SK-N-SH (cell line): ENCODE results near the gene TGFB2. TPM values are rescaled to one million over a fixed set of nuclear protein-coding genes. Genes with fewer than 3 reads are reported as not detected.

Experiments
- CTCF ChIA-PET: fragments of 300-600, 350-600 bp; formaldehyde crosslinking; extraction: SDS; loops from one replicate; lab custom pipeline; 2021; lab: Yijun Ruan, JAX
- POLR2A ChIA-PET: fragments of 350-600 bp; sonication (Branson Sonifier 250); formaldehyde crosslinking; extraction: SDS; loops from one replicate; lab custom pipeline; 2020; ENCODE audit warnings: antibody characterized with exemption, inconsistent platforms; lab: Yijun Ruan, JAX
- DNase-seq: peaks from one replicate; pipeline ENCODE4 v3.0.0; 2012
- H2AFZ ChIP-seq: fragments of 200-600 bp; sonication (generic); 2 replicates; pipeline ENCODE4 v1.8.1; 2016; ENCODE audit warnings: antibody characterized with exemption, mild to moderate bottlenecking, low read depth
- H3F3A ChIP-seq: fragments of 200-600 bp; sonication (generic); replicated peaks from 2 replicates; pipeline ENCODE3; 2016; ENCODE audit warnings: antibody characterized with exemption, mild to moderate bottlenecking; ENCODE audit not compliant: insufficient read depth
- H3K27ac ChIP-seq, 2 experiments: fragments of 200-500 bp in 1 of 2; fragments of 200-600 bp in 1 of 2; sonication (Bioruptor generic) in 1 of 2; sonication (generic), shearing (Covaris generic) in 1 of 2; 2 replicates each; pipeline versions ENCODE4 v1.5.1 to v1.6.1; 2014 to 2016; ENCODE audit warnings: low read depth in 2 of 2, inconsistent platforms in 1 of 2, low read length in 1 of 2, mild to moderate bottlenecking in 1 of 2, mixed read lengths in 1 of 2
- H3K27me3 ChIP-seq: fragments of 200-600 bp; sonication (generic), shearing (Covaris generic); 2 replicates; pipeline ENCODE4 v1.6.1; 2016; ENCODE audit warnings: mixed run types; ENCODE audit not compliant: insufficient read depth
- H3K36me3 ChIP-seq, 2 experiments: fragments of 200-500 bp in 1 of 2; fragments of 200-600 bp in 1 of 2; sonication (Bioruptor generic) in 1 of 2; sonication (generic) in 1 of 2; replicated peaks in 1 of 2; 2 replicates each; pipeline versions ENCODE3 to v1.5.1; 2014 to 2016; ENCODE audit warnings: low read length in 1 of 2, mild to moderate bottlenecking in 1 of 2; ENCODE audit not compliant: insufficient read depth in 2 of 2, control insufficient read depth in 1 of 2
- H3K4me1 ChIP-seq, 2 experiments: fragments of 200-500 bp in 1 of 2; fragments of 200-600 bp in 1 of 2; sonication (Bioruptor generic) in 1 of 2; sonication (generic), shearing (Covaris generic) in 1 of 2; 2 replicates each; pipeline versions ENCODE4 v1.5.1 to v1.6.1; 2014 to 2016; ENCODE audit warnings: low read depth in 1 of 2, low read length in 1 of 2, mixed run types in 1 of 2; ENCODE audit not compliant: insufficient read depth in 2 of 2, control insufficient read depth in 1 of 2
- H3K4me2 ChIP-seq: fragments of 200-600 bp; sonication (generic), shearing (Covaris generic); 2 replicates; pipeline ENCODE4 v1.6.1; 2017; ENCODE audit warnings: mixed run types
- H3K4me3 ChIP-seq, 2 experiments: fragments of 200-500 bp in 1 of 2; fragments of 200-600 bp in 1 of 2; sonication (Bioruptor generic) in 1 of 2; sonication (generic), shearing (Covaris generic) in 1 of 2; 2 replicates each; pipeline versions ENCODE4 v1.5.1 to v1.8.1; 2014 to 2016; ENCODE audit warnings: low read depth in 2 of 2, inconsistent platforms in 1 of 2, low read length in 1 of 2, mild to moderate bottlenecking in 1 of 2, mixed read lengths in 1 of 2, moderate library complexity in 1 of 2
- H3K79me2 ChIP-seq: fragments of 200-600 bp; sonication (generic); 2 replicates; pipeline ENCODE4 v1.8.1; 2017; ENCODE audit warnings: mild to moderate bottlenecking; ENCODE audit not compliant: insufficient read depth
- H3K9ac ChIP-seq: fragments of 200-600 bp; sonication (generic); 2 replicates; pipeline ENCODE4 v1.6.1; 2017; ENCODE audit warnings: mixed run types
- H3K9me2 ChIP-seq: fragments of 200-600 bp; sonication (generic); 2 replicates; pipeline ENCODE4 v1.6.1; 2017; ENCODE audit warnings: mixed run types
- H3K9me3 ChIP-seq: fragments of 200-600 bp; sonication (generic); 2 replicates; pipeline ENCODE4 v1.6.1; 2017; ENCODE audit warnings: mixed run types, mild to moderate bottlenecking, moderate library complexity
- H4K20me1 ChIP-seq: fragments of 200-600 bp; sonication (generic); 2 replicates; pipeline ENCODE4 v1.6.1; 2017; ENCODE audit warnings: mild to moderate bottlenecking, mixed run types; ENCODE audit not compliant: insufficient read depth
- CTCF ChIP-seq: fragments of 200-600 bp; sonication (generic); IDR thresholded peaks from 2 replicates; pipeline ENCODE4 v1.6.1; 2017; ENCODE audit warnings: antibody characterized with exemption, mild to moderate bottlenecking, moderate library complexity
- ELF1 ChIP-seq: IDR thresholded peaks from 2 replicates; pipeline ENCODE4 v1.4.0; 2012
- NFIC ChIP-seq: IDR thresholded peaks from 2 replicates; pipeline ENCODE4 v1.4.0; 2012; ENCODE audit warnings: borderline replicate concordance
- PBX3 ChIP-seq: IDR thresholded peaks from 2 replicates; pipeline ENCODE4; 2012
- RAD21 ChIP-seq: IDR thresholded peaks from 2 replicates; pipeline ENCODE4 v1.6.1; 2012; ENCODE audit warnings: mild to moderate bottlenecking, low read length
- REST ChIP-seq: IDR thresholded peaks from 2 replicates; pipeline ENCODE4 v1.6.1; 2012; ENCODE audit warnings: mild to moderate bottlenecking, low read depth, low read length, moderate library complexity
- RFX5 ChIP-seq: IDR thresholded peaks from 2 replicates; pipeline ENCODE4 v1.6.1; 2012; ENCODE audit warnings: mild to moderate bottlenecking, improper control_type of control experiment, low read length
- SMC3 ChIP-seq: IDR thresholded peaks from 2 replicates; pipeline ENCODE4 v1.6.1; 2012; ENCODE audit warnings: low read depth, low read length, improper control_type of control experiment
- TCF12 ChIP-seq: IDR thresholded peaks from 2 replicates; pipeline ENCODE4 v1.4.0; 2012
- ZBTB33 ChIP-seq: IDR thresholded peaks from 2 replicates; pipeline ENCODE4 v1.4.0; 2012; ENCODE audit warnings: low read depth, borderline replicate concordance
- WGBS: methylation state at CpG from one replicate; pipeline ENCODE4 v1.1.6; 2017; ENCODE audit warnings: low lambda C conversion rate; 5-methylcytosine and 5-hydroxymethylcytosine counted together
- polyA plus RNA-seq, 3 experiments: library from polyadenylated mRNA; depleted of rRNA; stranded (reverse); fragments of >200 nt; gene quantifications; 2 replicates each; pipeline ENCODE4 v1.2.3, GENCODE V29; 2012

TGFB2 gene
- polyA plus RNA-seq, 1 of the 3 experiments (the other 2 are of a cell fraction) = 2.4 TPM

- no peaks in the 10 kb centered on the region for H3K9me2 ChIP-seq
- H2AFZ ChIP-seq = no peak overlapping the region
- H4K20me1 ChIP-seq = no peaks in the 10 kb centered on the region
- no peak overlapping the region for H3K4me2 ChIP-seq
- H3K4me1 ChIP-seq = peaks cover 6 to 10% of the 10 kb centered on the region in 2 experiments; a peak in 3 of 4 replicates
- no peaks in the 10 kb centered on the region for H3F3A ChIP-seq
- no peaks in the 10 kb centered on the region for H3K27me3 ChIP-seq
- no peak overlapping the region; a peak in 1 of 4 replicates for H3K4me3 ChIP-seq
- POLR2A ChIA-PET = no interaction called here
- peak; percentile 68 for TF ChIP-seq CTCF
- TF ChIP-seq SMC3 = peak; percentile 41; the same call in 1 of the 2 replicates
- TF ChIP-seq REST = no peak
- TF ChIP-seq RFX5 = no peak
- peak; percentile 77 for TF ChIP-seq RAD21
- no peak for TF ChIP-seq NFIC
- no peak for TF ChIP-seq ZBTB33
- no peak for TF ChIP-seq PBX3
- no peak for TF ChIP-seq ELF1
- TF ChIP-seq TCF12 = 0 out of 2 replicates have a peak, but pooled peaks have one; percentile 3
- WGBS = 53% methylated on average over 2 of the region's 2 CpGs
- H3K9me3 ChIP-seq = no peaks in the 10 kb centered on the region
- CTCF ChIA-PET = interaction anchor here (0.6 to 2.2 kb wide), 26 partner anchors 8 to 1513 kb away, joined by 3 to 14 read pairs (median 3); partner anchors contain the start of gene RRP15
- H3K36me3 ChIP-seq = peaks cover 7 to 21% of the 10 kb centered on the region in 2 experiments
- H3K27ac ChIP-seq = peak overlapping the region; percentile 19 to 39; a peak in 2 of 4 replicates
- H3K79me2 ChIP-seq = peaks cover 5% of the 10 kb centered on the region; the same call in 1 of the 2 replicates
- no peak for DNase-seq
- no peak overlapping the region for H3K9ac ChIP-seq
Observed at GRCh38 chr1:218299416-218299815, 45.7 kb upstream of the TGFB2 start.
